Motor neuron (in vitro differentiated cells): ENCODE results near the gene TM9SF3. TPM values are rescaled to one million over a fixed set of nuclear protein-coding genes. Genes with fewer than 3 reads are reported as not detected.

ENCODE experiments used
- ATAC-seq, 8 experiments: fragments of 200-7000 bp; cut with Tn5 transposase; replicated peaks in 6 of 8; 2 replicates each; pipeline ENCODE4 v1.8.0; 2021; ENCODE audit warnings: mild to moderate bottlenecking in 8 of 8, moderate library complexity in 8 of 8
- H3K27ac ChIP-seq, 2 donors: fragments of 250-450 bp; sonication (Bioruptor Pico); 2 replicates each; pipeline ENCODE4 v1.9.0; 2021; ENCODE audit warnings: antibody characterized with exemption in 2 of 2, mild to moderate bottlenecking in 2 of 2, moderate library complexity in 1 of 2
- H3K4me1 ChIP-seq, 2 donors: fragments of 250-450 bp; sonication (Bioruptor Pico); replicated peaks in 1 of 2; 2 replicates each; pipeline ENCODE4 v1.6.1; 2021; ENCODE audit warnings: antibody characterized with exemption in 2 of 2, mild to moderate bottlenecking in 2 of 2, moderate library complexity in 1 of 2
- H3K4me3 ChIP-seq, 5 donors: fragments of 250-450 bp; sonication (Bioruptor Pico); 2 replicates each; pipeline ENCODE4 v1.9.0; 2021; ENCODE audit warnings: antibody characterized with exemption in 5 of 5, mild to moderate bottlenecking in 5 of 5, moderate library complexity in 4 of 5
- WGBS, 10 experiments: fragments of 450-650 bp; shearing (Covaris generic); methylation state at CpG; one replicate each; pipeline ENCODE4 v1.0.0; 2022; 5-methylcytosine and 5-hydroxymethylcytosine counted together
- in situ Hi-C, 9 experiments: fragments of 400-800 bp; cut with MboI; loops; one replicate each; pipeline ENCODE4 v1.15.0; 2021; ENCODE audit warnings: low sequenced_read_pairs in 9 of 9, low pct_unique_long_range_greater_than_20kb in 2 of 9; ENCODE audit not compliant: unreplicated experiment in 9 of 9
- total RNA-seq, 8 experiments: library from RNA; unstranded; fragments of 300-600 nt; gene quantifications; 2 replicates each; pipeline versions ENCODE4 v1.2.3 to v1.2.4, GENCODE V29; 2022

The TM9SF3 gene
- total RNA-seq, 8 experiments from 2014 or later, result 50.2 to 116 (median 64.7) TPM

GRCh38 chr10:96591946-96592345 is 5.1 kb upstream of the TM9SF3 start:
- no peak for ATAC-seq
- WGBS, 10 experiments, result 17 to 100% (median 80%) methylated on average over 1 of the region's 1 CpG; no CpG with 5 or more reads in 3 of the 10 experiments
- H3K27ac ChIP-seq, result no peak overlapping the region
- in situ Hi-C loops, result no loop called here
- H3K4me3 ChIP-seq, result no peak overlapping the region
- peaks cover 16 to 19% of the 10 kb centered on the region in 2 donors for H3K4me1 ChIP-seq

DNA sequence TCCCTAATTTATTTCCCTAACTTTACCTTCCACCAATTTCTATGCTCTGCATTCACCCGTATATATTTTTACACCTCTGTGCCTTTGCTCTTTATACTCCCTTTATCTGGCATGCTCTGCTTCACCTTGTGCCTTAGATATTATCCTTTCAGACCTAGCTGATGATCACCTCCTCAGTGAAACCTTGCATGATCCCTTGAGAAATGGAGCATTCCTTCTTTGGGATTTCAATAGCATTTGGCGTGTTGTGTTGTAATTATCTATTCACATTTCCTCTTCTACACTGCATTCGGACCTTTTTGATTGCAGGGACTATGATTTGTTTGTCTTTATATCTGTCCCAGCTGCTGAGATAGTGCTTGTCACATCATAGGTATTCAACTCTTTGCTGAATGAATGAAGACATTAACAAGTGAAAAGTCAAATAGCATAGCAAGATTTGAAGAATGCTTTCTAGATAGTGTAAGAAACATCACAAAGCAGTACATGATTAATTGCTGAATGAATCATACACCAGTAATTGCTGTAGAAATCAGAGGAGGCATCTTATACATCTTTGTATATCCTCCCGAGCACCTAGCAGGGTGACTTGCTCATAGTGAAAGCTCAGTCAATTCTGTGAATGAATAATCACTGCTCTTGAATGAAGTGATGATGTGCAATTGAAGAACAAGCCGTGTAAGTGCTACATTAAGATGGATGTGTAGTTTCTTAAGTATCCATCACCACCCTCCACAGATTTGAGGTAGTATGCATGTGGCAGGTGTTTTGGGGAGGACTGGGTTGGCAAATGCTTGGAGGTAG is 2.0 kb upstream of the TM9SF3 start:
- in situ Hi-C loops, result no loop called here

GRCh38 chr10:96588060-96588554 is 1.3 kb upstream of the TM9SF3 start:
- peak overlapping the region; percentile 78 to 99 (median 86) for H3K4me3 ChIP-seq
- WGBS, 10 experiments, result 5 to 65% (median 33%) methylated on average over 1 to 4 of the region's 4 CpGs
- peak overlapping the region; percentile 97 to 99 for H3K27ac ChIP-seq

More for the DNA sequence above, 2.0 kb upstream of the TM9SF3 start:
- Histone ChIP-seq H3K4me3 (peak overlapping the region in 1 of 5 donors; percentile 93), H3K4me1 (peaks cover 16 to 26% of the 10 kb centered on the region in 2 donors), H3K27ac (no peak overlapping the region)
- WGBS, 10 experiments, result 24 to 73% (median 47%) methylated on average over 2 to 4 of the region's 5 CpGs; no CpG with 5 or more reads in 1 of the 10 experiments
- peak in 6 of 8 experiments; percentile 1 to 38 (median 35) for ATAC-seq

DNA sequence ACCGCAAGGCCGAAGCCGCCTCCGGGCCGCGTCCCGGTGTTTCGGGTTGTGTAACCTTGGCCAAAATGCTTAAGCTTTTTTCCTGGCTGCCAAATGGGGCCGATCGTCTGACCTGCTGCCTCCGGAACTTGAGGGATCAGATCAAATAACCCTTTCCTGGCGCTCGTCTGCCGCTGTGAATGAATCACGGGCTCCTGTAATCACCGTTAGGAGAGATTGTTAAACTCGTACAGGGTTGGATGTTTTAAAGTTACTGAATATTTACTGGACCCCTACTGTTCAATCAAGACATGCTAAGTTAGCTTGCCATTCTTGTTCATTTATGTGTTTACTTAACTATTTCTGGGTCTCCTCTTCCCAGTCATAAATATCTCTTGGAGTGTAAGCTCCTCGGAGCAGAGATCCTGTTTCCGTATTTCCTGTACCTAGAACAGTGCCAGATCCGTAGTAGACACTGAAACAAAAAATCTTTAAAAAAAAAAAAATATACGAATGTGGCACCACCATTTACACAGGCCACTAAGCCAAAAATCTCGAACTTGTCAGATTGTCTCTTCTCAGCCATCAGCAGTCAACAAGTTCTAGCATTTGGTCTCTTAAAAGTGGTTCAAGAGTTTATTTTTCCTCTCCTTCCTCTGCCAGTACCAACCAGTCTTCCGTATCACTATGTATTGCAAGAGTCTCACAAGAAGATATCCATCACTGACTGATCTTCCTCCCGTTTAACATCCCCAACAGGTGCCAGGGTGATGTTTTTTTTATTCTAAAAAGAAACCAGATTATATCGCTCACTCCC is 650 bp upstream of the TM9SF3 start:
- in situ Hi-C loops, result no loop called here
- WGBS, 10 experiments, result 3 to 53% (median 15%) methylated on average over 2 to 22 of the region's 25 CpGs
- peak in 6 of 8 experiments; percentile 25 to 42 (median 29) for ATAC-seq

More at GRCh38 chr10:96588060-96588554, 1.3 kb upstream of the TM9SF3 start:
- in situ Hi-C loops, result no loop called here
- ATAC-seq, result no peak
- peaks cover 21 to 26% of the 10 kb centered on the region in 2 donors for H3K4me1 ChIP-seq

DNA sequence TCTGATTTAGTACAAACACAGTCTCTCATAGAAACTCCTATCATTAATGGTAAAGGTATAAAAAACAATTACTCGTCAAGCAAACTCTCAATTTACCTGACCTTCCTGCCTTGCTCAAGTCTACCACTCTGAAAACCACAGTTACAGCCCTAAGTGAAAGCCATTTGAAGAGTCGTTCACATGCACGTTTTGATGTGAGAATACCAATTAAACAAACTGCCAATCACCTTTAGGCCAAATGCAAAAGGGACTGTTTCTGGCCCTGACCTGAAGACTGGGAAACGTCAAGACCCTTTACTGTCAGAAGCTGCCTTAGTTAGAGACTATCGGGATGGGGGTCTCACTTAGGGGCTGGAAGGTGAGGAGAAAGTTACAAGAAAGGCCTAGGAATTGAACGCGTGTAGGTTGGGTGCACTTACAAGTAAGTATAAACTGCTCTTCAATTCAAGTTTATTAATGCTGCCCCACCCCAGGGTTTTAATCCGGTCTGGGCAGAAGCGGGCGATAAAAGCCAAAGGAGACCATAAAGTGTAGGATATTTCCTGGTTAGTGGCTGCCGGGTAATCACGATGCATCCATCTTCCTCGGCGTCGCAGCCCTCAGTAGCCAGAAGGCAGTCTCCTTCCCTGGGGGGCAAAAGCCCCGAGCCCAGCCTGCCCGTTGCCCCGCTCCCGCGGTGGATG is 935 bp downstream of the TM9SF3 start:
- in situ Hi-C loops, result no loop called here
- H3K27ac ChIP-seq, result peak overlapping the region; percentile 97 to 99
- ATAC-seq, result peak in 3 of 8 experiments; percentile 12 to 31 (median 16)
- H3K4me1 ChIP-seq, result peaks cover 21 to 34% of the 10 kb centered on the region in 2 donors
- H3K4me3 ChIP-seq, result peak overlapping the region; percentile 78 to 99 (median 86)
- WGBS, 10 experiments, result 0 to 20% (median 3%) methylated on average over 3 to 9 of the region's 20 CpGs; no CpG with 5 or more reads in 4 of the 10 experiments

More for the DNA sequence above, 650 bp upstream of the TM9SF3 start:
- Histone ChIP-seq H3K4me3 (peak overlapping the region; percentile 78 to 99 (median 86)), H3K27ac (peak overlapping the region; percentile 97 to 99), H3K4me1 (peaks cover 21 to 31% of the 10 kb centered on the region in 2 donors)

DNA sequence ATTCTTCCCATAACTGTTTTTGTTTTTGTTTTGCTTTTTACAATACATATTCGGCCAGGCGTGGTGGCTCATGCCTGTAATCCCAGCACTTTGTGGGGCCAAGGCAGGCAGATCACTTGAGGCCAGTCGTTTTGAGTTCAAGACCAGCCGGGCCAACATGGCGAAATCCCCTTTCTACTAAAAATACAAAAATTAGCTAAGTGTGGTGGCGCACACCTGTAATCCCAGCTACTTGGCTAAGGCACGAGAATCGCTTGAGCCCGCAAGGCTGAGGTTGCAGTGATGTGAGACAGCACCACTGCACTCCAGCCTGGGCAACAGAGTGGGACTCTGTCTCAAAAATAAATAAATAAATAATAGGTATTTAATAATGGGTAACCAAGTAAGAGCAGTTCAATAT is 2.3 kb downstream of the TM9SF3 start:
- no peak for ATAC-seq
- 79 to 100% (median 91%) methylated on average over 2 to 9 of the region's 9 CpGs for WGBS, 10 experiments
- no peak overlapping the region for H3K27ac ChIP-seq
- in situ Hi-C loops, result no loop called here
- no peak overlapping the region for H3K4me3 ChIP-seq
- peaks cover 24 to 34% of the 10 kb centered on the region in 2 donors for H3K4me1 ChIP-seq

DNA sequence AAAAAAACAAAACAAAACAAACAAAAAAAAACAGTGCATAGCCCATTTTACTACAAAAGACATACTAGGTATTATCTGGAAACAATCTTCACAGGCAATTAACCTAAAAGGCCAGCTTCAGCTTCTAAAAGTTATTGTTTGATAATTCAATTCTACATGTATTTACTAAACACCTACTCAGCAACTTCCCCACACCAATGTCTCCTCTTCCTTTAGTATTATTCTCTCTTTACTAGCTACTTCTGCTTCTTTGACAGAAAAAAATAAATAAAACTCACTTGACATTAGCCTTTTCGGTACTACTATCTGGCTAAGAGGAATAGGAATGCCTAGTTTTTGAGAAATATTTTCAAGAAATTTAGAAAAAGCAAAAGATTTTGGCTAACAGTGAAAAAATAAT is 2.8 kb downstream of the TM9SF3 start:
- H3K4me1 ChIP-seq, result peaks cover 20 to 31% of the 10 kb centered on the region in 2 donors
- whole genome bisulfite sequencing, 10 experiments, result 11 to 100% (median 94%) methylated on average over 1 of the region's 1 CpG; no CpG with 5 or more reads in 1 of the 10 experiments

GRCh38 chr10:96579133-96579532 is 7.7 kb downstream of the TM9SF3 start:
- ATAC-seq, result no peak
- Histone ChIP-seq H3K4me1 (peaks cover 8% of the 10 kb centered on the region in 2 donors), H3K4me3 (no peak overlapping the region), H3K27ac (no peak overlapping the region)
- WGBS, 10 experiments, result 37 to 100% (median 90%) methylated on average over 1 to 2 of the region's 2 CpGs; no CpG with 5 or more reads in 1 of the 10 experiments
- in situ Hi-C loops, result no loop called here

More for the DNA sequence above, 2.8 kb downstream of the TM9SF3 start:
- no peak overlapping the region for H3K27ac ChIP-seq
- H3K4me3 ChIP-seq, result no peak overlapping the region
- in situ Hi-C loops, result no loop called here
- no peak for ATAC-seq

DNA sequence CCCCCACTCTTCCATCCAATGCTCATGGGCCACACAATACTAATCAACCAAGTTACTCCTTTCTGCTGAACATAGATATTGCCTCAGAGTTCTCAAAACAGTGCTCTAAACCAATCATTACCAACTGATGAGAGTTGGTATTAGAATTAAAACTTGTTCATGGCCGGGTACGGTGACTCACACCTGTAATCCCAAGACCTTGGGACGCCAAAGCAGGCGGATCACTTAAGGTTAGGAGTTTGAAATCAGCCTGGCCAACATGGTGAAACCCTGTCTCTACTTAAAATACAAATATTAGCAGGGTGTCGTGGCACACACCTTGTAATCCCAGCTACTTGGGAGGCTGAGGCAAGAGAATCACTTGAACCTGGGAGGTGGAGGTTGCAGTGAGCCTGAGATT is 8.2 kb downstream of the TM9SF3 start:
- H3K4me3 ChIP-seq, result no peak overlapping the region
- ATAC-seq, result no peak
- in situ Hi-C loops, result no loop called here
- peaks cover 8% of the 10 kb centered on the region in 2 donors for H3K4me1 ChIP-seq
- 38 to 100% (median 96%) methylated on average over 1 to 5 of the region's 5 CpGs; no CpG with 5 or more reads in 3 of the 10 experiments for WGBS, 10 experiments
- H3K27ac ChIP-seq, result no peak overlapping the region

GRCh38 chr10:96578022-96578421 is 8.8 kb downstream of the TM9SF3 start:
- in situ Hi-C loops, result no loop called here
- peaks cover 3 to 8% of the 10 kb centered on the region in 2 donors for H3K4me1 ChIP-seq
- no peak overlapping the region for H3K27ac ChIP-seq
- 72 to 100% (median 91%) methylated on average over 1 to 4 of the region's 4 CpGs for WGBS, 10 experiments
- no peak overlapping the region for H3K4me3 ChIP-seq
- no peak for ATAC-seq

GRCh38 chr10:96577069-96577468 is 9.7 kb downstream of the TM9SF3 start:
- in situ Hi-C loops, result no loop called here

GRCh38 chr10:96576277-96576980 is 10.4 kb downstream of the TM9SF3 start:
- ATAC-seq, result no peak
- WGBS, 10 experiments, result 90 to 100% (median 100%) methylated on average over 1 of the region's 1 CpG
- in situ Hi-C loops, result no loop called here
- H3K4me3 ChIP-seq, result no peak overlapping the region
- no peak overlapping the region for H3K27ac ChIP-seq
- H3K4me1 ChIP-seq, result peaks cover 3% of the 10 kb centered on the region in 2 donors

More at GRCh38 chr10:96577069-96577468, 9.7 kb downstream of the TM9SF3 start:
- 89 to 100% (median 100%) methylated on average over 1 of the region's 1 CpG; no CpG with 5 or more reads in 4 of the 10 experiments for WGBS, 10 experiments
- no peak overlapping the region for H3K27ac ChIP-seq
- ATAC-seq, result peak in 2 of 8 experiments; percentile 23 to 52
- peaks cover 1 to 3% of the 10 kb centered on the region in 2 donors for H3K4me1 ChIP-seq
- H3K4me3 ChIP-seq, result no peak overlapping the region
